ENCODE data around the gene TNFRSF12A. TPM values are rescaled to one million over a fixed set of nuclear protein-coding genes. Genes with fewer than 3 reads are reported as not detected.

The TNFRSF12A gene
- total and polyA plus RNA-seq, 2 of the 4 experiments (the other 2 are of a cell fraction): 103 to 304 TPM

DNA sequence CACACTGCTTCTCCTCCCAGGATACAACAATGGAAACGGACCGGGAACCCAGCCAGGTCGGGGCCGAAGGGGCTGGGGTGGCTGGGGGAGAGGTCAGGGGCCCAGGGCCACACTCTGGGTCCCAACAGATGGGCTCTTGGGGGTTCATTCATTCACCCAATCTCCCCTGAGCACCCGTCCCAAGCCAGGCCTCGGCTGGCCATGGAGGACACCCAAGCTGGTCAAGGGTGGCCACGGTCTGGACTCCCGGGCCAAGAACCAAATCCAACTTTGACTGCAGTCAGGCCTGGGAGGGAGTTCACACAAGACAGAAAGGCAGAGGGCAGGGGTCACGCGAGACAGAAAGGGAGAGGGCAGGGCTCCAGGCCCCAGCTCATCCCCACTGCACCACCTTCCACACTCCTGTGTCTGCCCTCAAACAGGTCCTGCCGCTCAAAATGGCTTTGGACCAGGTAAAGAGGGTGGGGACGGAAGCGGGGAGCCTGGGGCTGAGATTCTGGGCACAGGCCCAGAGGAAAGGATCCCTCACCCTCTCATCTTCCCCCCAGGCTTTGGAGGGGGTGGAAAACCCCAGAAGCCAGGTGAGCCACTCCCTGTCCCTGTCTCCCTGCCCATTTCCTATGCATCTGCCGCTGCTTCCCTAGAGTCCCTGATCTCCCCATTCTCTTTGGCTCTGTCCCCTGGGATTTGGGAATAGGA lies 27.6 kb upstream of the TNFRSF12A start:
- CTCF ChIA-PET: no interaction called here
- H3K79me1 ChIP-seq (ENCODE audit: low read depth in 1 of 2, low read length in 2 of 2): no peaks in the 10 kb centered on the region
- no peak overlapping the region for H3K14ac ChIP-seq (replicated peaks; ENCODE audit: low read depth, low read length)

More for the DNA sequence above, 27.6 kb upstream of the TNFRSF12A start:
- Histone ChIP-seq H3K9me3 (ENCODE audit: control insufficient read depth, insufficient read depth, low read length) (no peaks in the 10 kb centered on the region), H2AK5ac (ENCODE audit: low read depth, low read length) (no peak overlapping the region), H3K4me1 (ENCODE audit: control insufficient read depth, insufficient read depth, low read length) (no peaks in the 10 kb centered on the region), H3K4me3 (ENCODE audit: insufficient read depth, low read depth, low read length) (no peak overlapping the region), H3K4ac (ENCODE audit: low read depth, low read length) (no peak overlapping the region), H2AFZ (replicated peaks; ENCODE audit: low read length, poor library complexity) (no peak overlapping the region), H2BK20ac (ENCODE audit: low read depth, low read length) (no peak overlapping the region), H2BK5ac (ENCODE audit: low read depth, low read length, poor library complexity, severe bottlenecking) (no peak overlapping the region), H3K9me1 (ENCODE audit: insufficient read depth, low read length) (no peaks in the 10 kb centered on the region), H4K20me1 (ENCODE audit: insufficient read depth, low read length) (no peaks in the 10 kb centered on the region), H4K8ac (ENCODE audit: low read depth in 2 of 2, low read length in 2 of 2) (no peak overlapping the region), H4K91ac (ENCODE audit: insufficient read depth, low read depth, low read length) (no peak overlapping the region), H2BK120ac (ENCODE audit: low read depth, low read length) (no peak overlapping the region), H3K18ac (ENCODE audit: low read depth, low read length) (no peak overlapping the region), H3K27ac (ENCODE audit: insufficient read depth, low read length) (no peak overlapping the region), H3K9ac (ENCODE audit: low read depth, low read length) (no peak overlapping the region), H3K56ac (ENCODE audit: extremely low read depth, insufficient read depth, low read length) (no peak overlapping the region), H2AK9ac (replicated peaks; ENCODE audit: low read depth, low read length, poor library complexity) (no peak overlapping the region), H2BK15ac (ENCODE audit: low read depth, low read length) (no peak overlapping the region), H3K36me3 (ENCODE audit: control insufficient read depth, insufficient read depth, low read length) (no peaks in the 10 kb centered on the region), H3K4me2 (ENCODE audit: low read depth, low read length) (no peak overlapping the region), H3K23ac (ENCODE audit: low read depth, low read length) (no peak overlapping the region), H4K5ac (ENCODE audit: low read depth, low read length) (no peak overlapping the region), H3K27me3 (ENCODE audit: control insufficient read depth, insufficient read depth, low read length) (peaks cover 41% of the 10 kb centered on the region)
- no TSS peak for BruUV-seq (replicated peaks)
- intact Hi-C loops (cut with micrococcal nuclease) (no loop called here), in situ Hi-C loops (cut with MboI; ENCODE audit: low sequenced_read_pairs) (no loop called here), dilution Hi-C loops (cut with HindIII; ENCODE audit: low sequenced_read_pairs, unreplicated experiment) (no loop called here)
- 94% methylated on average over 4 of the region's 14 CpGs; no CpG with 5 or more reads in 1 of the 2 experiments for WGBS, 2 experiments (ENCODE audit: extremely low coverage in 2 of 2, insufficient read length in 1 of 2)
- POLR2A ChIA-PET (ENCODE audit: unreplicated experiment): no interaction called here
- ATAC-seq (ENCODE audit: low read depth): no peak
- DNase-seq: no peak
- no peak for TF ChIP-seq MAZ (IDR thresholded peaks at IDR 0.05; ENCODE audit: borderline replicate concordance, low read depth, low read length)

All from IMR-90 (cell line).